Measurements from ENCODE around the gene PLA2G4B.

- TF ChIP-seq CREB1 (IDR thresholded peaks at IDR 0.05; ENCODE audit: low read depth) (no peak), EGR1 (IDR thresholded peaks at IDR 0.05) (no peak), TCF12 (IDR thresholded peaks at IDR 0.05; ENCODE audit: low read depth) (no peak), TAF1 (IDR thresholded peaks at IDR 0.05; ENCODE audit: low read depth) (no peak), RAD21 (IDR thresholded peaks at IDR 0.05; ENCODE audit: low read depth) (no peak), NFIC (IDR thresholded peaks at IDR 0.05) (no peak), EP300 (IDR thresholded peaks at IDR 0.05; ENCODE audit: borderline replicate concordance) (no peak), REST (IDR thresholded peaks at IDR 0.05; ENCODE audit: low read depth) (no peak), FOXM1 (IDR thresholded peaks at IDR 0.05; ENCODE audit: borderline replicate concordance, low read depth) (no peak), MAX (IDR thresholded peaks at IDR 0.05) (no peak), TEAD4 (IDR thresholded peaks at IDR 0.05) (no peak)
Observed at GRCh38 chr15:41841131-41841530, 2.5 kb downstream of the PLA2G4B start.
